ENCODE data around the gene EIF4E. TPM values are rescaled to one million over a fixed set of nuclear protein-coding genes. Genes with fewer than 3 reads are reported as not detected.
"Not testable (repeated sequence)": the region's sequence is repeated elsewhere in the genome, so short reads cannot be mapped to it uniquely, and the experiment has no call there.

EIF4E gene
- total RNA-seq, 1 donor from 2014 or later = 79.7 TPM

GRCh38 chr4:98930311-98930865 is 1.5 kb upstream of the EIF4E start:
- peak; percentile 35 for ATAC-seq

DNA sequence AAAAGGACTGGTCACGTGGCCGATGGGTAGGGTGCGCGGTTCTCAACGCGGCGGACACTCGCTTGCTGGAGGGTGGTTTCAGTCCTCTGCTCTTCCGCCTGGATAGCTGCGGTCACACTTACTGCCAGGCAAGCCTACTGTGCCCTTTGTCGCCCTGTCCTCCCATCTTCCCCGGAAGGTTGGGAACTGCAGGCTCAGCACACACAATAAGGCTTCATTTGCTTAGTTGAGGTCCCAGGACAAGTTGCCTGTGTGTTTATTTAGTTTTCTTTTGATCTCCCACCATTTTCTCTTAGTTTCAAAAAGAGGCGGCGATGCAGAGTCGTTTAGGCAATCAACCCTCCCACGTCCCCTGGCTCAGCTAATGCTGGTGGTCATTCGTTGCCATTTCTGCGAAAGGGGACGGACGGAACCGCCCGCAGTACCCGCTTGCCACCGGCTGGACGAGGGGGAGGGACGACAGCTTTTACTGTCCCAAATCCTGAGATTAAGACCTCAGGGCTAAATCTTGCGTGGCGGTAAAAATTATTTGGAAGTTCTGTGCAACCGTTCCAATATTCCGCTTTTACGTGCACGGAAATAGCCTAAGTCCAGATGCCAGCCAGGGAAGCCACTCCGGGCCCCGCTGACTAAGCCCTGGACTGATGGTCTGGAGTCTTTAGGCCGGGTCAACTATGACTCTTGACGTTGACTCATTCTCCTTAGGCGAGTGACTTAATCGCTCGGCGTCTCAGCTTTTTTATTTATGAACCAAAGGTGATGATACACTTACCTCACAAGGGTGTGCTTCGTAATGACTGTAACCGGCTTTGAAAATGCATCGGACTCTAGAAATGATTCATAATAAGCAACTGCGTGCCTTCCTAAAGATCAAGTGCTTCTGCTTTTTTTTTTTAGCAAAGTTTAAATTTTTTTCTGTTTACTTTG is 671 bp upstream of the EIF4E start:
- ATAC-seq = peak; percentile 88

GRCh38 chr4:98928131-98928504 is 815 bp downstream of the EIF4E start:
- peak; percentile 56 for ATAC-seq

GRCh38 chr4:98926257-98926656 is 2.7 kb downstream of the EIF4E start:
- not testable (repeated sequence) for ATAC-seq

DNA sequence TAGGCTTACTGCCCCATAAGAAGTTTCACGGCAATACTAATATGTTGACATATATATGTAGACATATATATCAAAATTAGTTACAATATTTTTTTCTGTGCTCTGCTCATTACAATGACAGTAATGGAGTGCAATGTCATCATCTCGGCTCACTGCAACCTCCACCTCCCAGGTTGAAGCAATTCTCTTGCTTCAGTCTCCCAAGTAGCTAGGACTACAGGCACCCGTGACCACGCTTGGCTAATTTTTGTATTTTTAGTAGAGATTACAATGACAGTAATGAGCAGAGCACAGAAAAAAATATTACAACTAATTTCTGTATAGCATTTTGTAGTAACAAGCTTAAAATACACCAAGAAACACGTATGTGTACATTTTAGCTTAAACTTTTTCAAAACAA is 7.6 kb downstream of the EIF4E start:
- ATAC-seq = no peak

GRCh38 chr4:98919996-98920395 is 8.9 kb downstream of the EIF4E start:
- ATAC-seq = peak; percentile 45

DNA sequence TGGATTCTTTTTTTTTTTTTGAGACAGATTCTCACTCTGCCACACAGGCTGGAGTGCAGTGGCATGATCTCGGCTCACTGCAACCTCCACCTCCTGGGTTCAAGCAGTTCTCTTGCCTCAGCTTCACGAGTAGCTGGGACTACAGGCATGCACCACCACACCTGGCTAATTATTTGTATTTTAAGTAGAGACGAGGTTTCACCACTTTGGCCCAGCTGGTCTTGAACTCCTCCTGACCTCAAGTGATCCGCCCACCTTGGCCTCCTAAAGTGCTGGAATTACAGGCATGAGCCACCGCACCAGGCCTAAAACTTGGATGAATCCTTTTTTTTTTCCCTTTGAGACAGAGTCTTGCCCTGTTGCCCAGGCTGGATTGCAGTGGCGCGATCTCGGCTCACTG is 18.2 kb downstream of the EIF4E start:
- not testable (repeated sequence) for ATAC-seq

GRCh38 chr4:98909646-98910401 is 19.1 kb downstream of the EIF4E start:
- no peak for ATAC-seq

DNA sequence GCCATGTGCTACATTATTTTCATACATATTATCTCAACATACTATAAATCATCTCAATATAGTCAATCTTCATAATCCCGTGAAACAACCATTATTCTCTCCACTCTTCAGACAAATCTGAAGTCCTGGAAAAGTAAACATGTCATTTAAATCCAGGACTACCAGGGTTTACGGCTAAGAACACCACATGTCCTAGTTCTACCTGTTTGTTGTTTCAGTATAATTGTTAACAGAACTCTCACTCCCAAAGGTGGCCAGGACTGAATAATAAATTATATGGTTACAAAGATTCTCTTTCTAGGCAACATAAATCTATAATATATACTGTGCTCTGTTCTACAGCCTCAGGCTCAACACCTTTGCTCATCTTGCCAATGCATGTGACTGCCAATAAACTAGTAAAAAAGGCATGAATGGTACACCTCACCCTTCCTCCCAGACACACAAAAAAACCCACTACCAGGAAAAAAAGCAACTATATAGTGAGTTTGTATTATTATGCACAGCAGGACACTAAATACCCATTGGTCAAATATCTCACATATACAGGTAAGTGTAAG is 20.1 kb downstream of the EIF4E start:
- ATAC-seq = no peak

DNA sequence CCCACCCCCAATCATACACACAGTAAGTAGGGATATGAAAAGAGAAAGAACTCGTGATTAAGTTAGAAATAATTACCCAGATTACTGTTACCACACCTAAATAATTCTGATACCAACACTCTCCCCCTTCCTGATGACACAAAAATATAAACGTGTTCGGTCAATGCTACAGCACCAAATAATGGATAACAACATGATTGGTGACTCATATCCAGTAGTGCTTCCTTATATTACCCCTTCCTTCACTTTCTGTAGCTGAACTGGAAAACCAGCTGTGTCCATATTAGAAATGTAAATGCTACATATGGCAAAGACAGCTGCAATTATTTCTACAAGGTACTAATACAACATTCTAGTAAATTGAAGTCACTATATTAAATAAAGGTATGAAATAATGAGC is 20.8 kb downstream of the EIF4E start:
- peak; percentile 91 for ATAC-seq

GRCh38 chr4:98905839-98906238 is 23.1 kb downstream of the EIF4E start:
- ATAC-seq = no peak

DNA sequence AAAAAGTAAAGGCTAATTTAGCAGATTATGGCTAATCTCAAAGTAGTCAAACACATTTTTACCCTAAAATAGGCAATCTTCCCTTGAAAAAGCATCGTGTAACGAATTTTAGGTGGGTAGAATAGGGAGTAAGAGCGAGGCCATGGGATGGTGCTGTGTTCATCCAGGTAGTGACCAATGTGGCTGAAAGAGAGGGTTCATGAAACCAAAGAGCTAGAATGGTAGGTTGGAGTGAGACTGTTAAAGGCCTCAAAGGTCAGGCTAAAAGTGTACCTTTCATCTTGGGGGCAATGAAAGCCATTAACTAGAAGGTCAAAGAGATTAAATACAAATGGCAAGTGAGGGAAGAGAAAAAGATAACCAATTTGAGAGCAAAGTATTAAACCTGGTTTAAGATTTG is 23.6 kb downstream of the EIF4E start:
- no peak for ATAC-seq

GRCh38 chr4:98903963-98904362 is 25.0 kb downstream of the EIF4E start:
- no peak for ATAC-seq

- ATAC-seq = no peak
These were observed 25.4 kb downstream of the EIF4E start for GRCh38 chr4:98903561-98903960.

DNA sequence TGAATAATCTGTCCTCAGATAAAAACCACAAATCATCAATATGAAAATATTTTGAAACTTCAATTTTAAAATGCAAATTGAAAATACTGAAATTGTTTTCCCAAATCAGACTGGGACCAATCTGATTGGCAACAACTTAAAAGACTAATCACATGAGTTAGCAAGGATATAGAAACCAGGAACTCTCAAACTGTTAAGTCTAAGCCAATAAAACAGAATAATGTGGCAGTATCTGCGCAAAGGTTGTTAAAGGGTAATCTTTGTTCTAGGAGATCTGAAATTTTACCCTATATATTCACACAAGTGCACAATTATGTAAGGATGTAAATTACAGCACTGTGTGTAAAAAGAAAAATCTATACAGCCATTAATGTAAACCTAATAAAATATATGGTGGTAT is 29.7 kb downstream of the EIF4E start:
- no peak for ATAC-seq

- ATAC-seq = no peak
These were observed 37.2 kb downstream of the EIF4E start for GRCh38 chr4:98891478-98892337.

GRCh38 chr4:98890702-98891455 is 38.1 kb downstream of the EIF4E start:
- ATAC-seq = no peak

DNA sequence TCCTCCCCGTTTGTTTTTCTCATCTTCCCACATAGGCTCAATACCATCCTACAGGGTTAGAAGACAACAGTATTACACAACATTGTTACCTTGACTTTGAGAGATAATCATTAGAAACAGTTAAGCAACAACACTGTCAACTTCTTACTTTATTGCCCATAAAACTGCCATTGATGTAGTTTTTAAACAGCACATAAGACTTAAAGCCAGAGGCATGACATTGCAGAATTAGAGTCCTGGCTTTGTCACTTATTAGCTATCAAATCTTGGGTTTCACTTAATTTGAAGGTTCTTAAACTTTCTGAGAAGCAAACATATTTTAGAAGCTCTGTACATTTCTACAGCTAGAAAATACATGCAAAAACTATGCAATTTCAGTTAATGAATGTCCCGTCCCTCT is 41.8 kb downstream of the EIF4E start:
- no peak for ATAC-seq

DNA sequence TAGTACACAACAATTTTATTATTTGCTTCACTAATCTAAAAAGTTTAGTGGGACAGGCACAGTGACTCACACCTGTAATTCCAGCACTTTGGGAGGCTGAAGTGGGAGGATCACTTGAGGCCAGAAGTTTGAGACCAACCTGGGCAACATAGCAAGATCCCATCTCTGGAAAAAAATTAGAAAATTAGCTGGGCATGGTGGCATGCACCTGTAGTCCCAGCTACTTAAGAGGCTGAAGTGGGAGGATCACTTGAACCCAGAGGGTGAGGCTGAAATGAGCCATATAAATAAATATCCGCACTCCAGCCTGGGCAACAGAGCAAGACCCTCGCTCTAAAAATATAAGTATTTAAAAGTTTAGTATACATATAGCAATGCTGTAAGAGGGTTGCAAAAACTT is 42.6 kb downstream of the EIF4E start:
- ATAC-seq = not testable (repeated sequence)

GRCh38 chr4:98880884-98881283 is 48.0 kb downstream of the EIF4E start:
- ATAC-seq = not testable (repeated sequence)

DNA sequence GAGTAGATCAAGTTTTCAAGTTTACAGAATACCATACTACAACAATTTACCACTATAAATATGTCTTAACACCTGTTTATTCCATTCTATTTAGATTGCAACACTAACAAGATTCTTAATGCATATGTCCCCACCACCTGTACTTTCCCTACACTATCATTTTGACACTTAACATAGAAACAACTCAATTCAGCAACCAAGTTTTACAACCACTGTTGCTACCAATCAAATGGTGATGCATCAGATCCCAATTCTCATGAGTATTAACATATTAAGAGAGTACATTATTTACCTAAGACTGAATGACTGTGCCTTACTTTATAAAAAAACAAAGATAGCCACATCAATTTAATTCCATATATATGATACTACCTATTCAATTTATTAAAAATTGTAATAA is 49.4 kb downstream of the EIF4E start:
- ATAC-seq = no peak

Data from esophagus mucosa (tissue), 1 donor.